Lung (tissue), 12 donors: ENCODE data around the gene TM7SF2. TPM values are rescaled to one million over a fixed set of nuclear protein-coding genes. Genes with fewer than 3 reads are reported as not detected.

Experiments used
- ATAC-seq: fragments of 200-7000 bp; cut with Tn5 transposase; one replicate; pipeline ENCODE4 v1.9.1; 2020; ENCODE audit warnings: moderate number of reproducible peaks; ENCODE audit not compliant: insufficient read depth, low FRiP score
- DNase-seq, 3 donors: peaks; one replicate each; pipeline ENCODE4 v3.0.0-alpha.2; 2013 to 2017
- H3K27ac ChIP-seq, 2 donors: one replicate each; pipeline ENCODE4 v1.5.1; 2013; ENCODE audit warnings: mild to moderate bottlenecking in 2 of 2, moderate library complexity in 2 of 2, control low read depth in 1 of 2, inconsistent platforms in 1 of 2, low read depth in 1 of 2, low read length in 1 of 2
- H3K27me3 ChIP-seq, 3 donors: one replicate each; pipeline ENCODE4 v1.5.1; 2013; ENCODE audit warnings: low read length in 2 of 3; ENCODE audit not compliant: control insufficient read depth in 3 of 3, insufficient read depth in 3 of 3
- H3K36me3 ChIP-seq, 4 donors: one replicate each; pipeline ENCODE4 v1.5.1; 2013; ENCODE audit warnings: low read length in 4 of 4, mild to moderate bottlenecking in 1 of 4, moderate library complexity in 1 of 4; ENCODE audit not compliant: control insufficient read depth in 4 of 4, insufficient read depth in 4 of 4
- H3K4me1 ChIP-seq, 5 donors: one replicate each; pipeline ENCODE4 v1.5.1; 2013; ENCODE audit warnings: low read length in 5 of 5, mild to moderate bottlenecking in 2 of 5, moderate library complexity in 1 of 5; ENCODE audit not compliant: control insufficient read depth in 5 of 5, insufficient read depth in 5 of 5
- H3K4me3 ChIP-seq: one replicate; pipeline ENCODE4 v1.5.1; 2013; ENCODE audit warnings: mild to moderate bottlenecking, control low read depth, moderate library complexity
- H3K9ac ChIP-seq, 2 donors: one replicate each; pipeline ENCODE4 v1.5.1; 2013; ENCODE audit warnings: low read length in 2 of 2, control low read depth in 1 of 2; ENCODE audit not compliant: insufficient read depth in 1 of 2
- H3K9me3 ChIP-seq, 4 donors: one replicate each; pipeline ENCODE4 v1.5.1; 2013; ENCODE audit warnings: low read length in 3 of 4, mild to moderate bottlenecking in 1 of 4, moderate library complexity in 1 of 4; ENCODE audit not compliant: control insufficient read depth in 4 of 4, insufficient read depth in 3 of 4
- WGBS, 2 donors: extraction: QIAGEN DNeasy Blood & Tissue Kit; methylation state at CpG; one replicate each; pipeline ENCODE4 v1.1.7; 2013; 5-methylcytosine and 5-hydroxymethylcytosine counted together
- polyA plus RNA-seq, 2 donors: library from polyadenylated mRNA; stranded (reverse); fragments of 200-250 nt; gene quantifications; one replicate each; pipeline ENCODE4 v1.2.1, GENCODE V29; 2013
- total RNA-seq, 2 donors: library from RNA; depleted of rRNA in 1 of 2; stranded (reverse); fragments of >200 nt in 1 of 2; gene quantifications; one replicate each; pipeline ENCODE4 v1.2.1, GENCODE V29; 2014 to 2021
- TF ChIP-seq, protein P1 (sequence below): IDR thresholded peaks from 2 replicates; pipeline ENCODE4 v1.5.1; 2012; ENCODE audit warnings: mild to moderate bottlenecking; ENCODE audit errors: control extremely low read depth, extremely low read depth
- donor health status: control.
- donor health status: control.
- donor health status: Bipolar disorder and iron deficiency.
- donor health status: healthy.
- donor health status: DM: yes; HTN: yes; CAD: no.

Gene TM7SF2
- total and polyA plus RNA-seq, 4 donors = 30.3 to 82.7 (median 54.7) TPM

DNA sequence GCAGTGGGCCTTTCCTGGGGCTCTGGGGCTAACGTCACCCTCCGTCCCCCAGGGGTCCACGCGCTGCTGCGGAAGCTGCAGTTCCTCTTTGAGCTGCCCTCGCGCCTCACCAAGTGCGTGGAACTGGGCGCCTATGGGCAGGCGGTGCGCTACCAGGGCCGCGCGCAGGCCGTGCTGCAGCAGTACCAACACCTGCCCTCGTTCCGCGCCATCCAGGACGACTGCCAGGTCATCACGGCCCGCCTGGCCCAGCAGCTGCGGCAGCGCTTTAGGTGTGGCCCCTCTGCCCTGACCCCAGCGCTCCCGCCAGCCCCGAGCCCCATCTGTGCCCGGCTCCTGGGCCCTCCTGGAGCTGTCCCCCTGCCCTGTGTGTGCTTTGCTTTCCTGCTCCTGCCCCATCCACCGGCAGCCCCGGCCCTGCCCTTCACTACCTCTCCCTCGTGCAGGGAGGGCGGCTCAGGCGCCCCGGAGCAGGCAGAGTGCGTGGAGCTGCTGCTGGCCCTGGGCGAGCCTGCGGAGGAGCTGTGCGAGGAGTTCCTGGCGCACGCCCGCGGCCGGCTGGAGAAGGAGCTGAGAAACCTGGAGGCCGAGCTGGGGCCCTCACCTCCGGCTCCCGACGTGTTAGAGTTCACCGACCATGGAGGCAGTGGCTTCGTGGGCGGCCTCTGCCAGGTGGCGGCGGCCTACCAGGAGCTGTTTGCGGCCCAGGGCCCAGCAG, 3.8 kb upstream of the TM7SF2 start:
- Histone ChIP-seq H3K27ac (no peak overlapping the region), H3K9me3 (no peaks in the 10 kb centered on the region), H3K4me1 (peaks cover 0 to 18% (median 7%) of the 10 kb centered on the region in 5 donors), H3K4me3 (no peak overlapping the region), H3K36me3 (peaks cover 6 to 31% (median 8%) of the 10 kb centered on the region in 4 donors), H3K27me3 (peaks cover 0 to 2% (median 0%) of the 10 kb centered on the region in 3 donors), H3K9ac (no peak overlapping the region)
- WGBS, 2 donors = 96 to 97% methylated on average over 50 to 52 of the region's 52 CpGs
- no peak for ATAC-seq
- no peak for DNase-seq
- TF ChIP-seq, protein P1, sequence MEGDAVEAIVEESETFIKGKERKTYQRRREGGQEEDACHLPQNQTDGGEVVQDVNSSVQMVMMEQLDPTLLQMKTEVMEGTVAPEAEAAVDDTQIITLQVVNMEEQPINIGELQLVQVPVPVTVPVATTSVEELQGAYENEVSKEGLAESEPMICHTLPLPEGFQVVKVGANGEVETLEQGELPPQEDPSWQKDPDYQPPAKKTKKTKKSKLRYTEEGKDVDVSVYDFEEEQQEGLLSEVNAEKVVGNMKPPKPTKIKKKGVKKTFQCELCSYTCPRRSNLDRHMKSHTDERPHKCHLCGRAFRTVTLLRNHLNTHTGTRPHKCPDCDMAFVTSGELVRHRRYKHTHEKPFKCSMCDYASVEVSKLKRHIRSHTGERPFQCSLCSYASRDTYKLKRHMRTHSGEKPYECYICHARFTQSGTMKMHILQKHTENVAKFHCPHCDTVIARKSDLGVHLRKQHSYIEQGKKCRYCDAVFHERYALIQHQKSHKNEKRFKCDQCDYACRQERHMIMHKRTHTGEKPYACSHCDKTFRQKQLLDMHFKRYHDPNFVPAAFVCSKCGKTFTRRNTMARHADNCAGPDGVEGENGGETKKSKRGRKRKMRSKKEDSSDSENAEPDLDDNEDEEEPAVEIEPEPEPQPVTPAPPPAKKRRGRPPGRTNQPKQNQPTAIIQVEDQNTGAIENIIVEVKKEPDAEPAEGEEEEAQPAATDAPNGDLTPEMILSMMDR = no peak

DNA sequence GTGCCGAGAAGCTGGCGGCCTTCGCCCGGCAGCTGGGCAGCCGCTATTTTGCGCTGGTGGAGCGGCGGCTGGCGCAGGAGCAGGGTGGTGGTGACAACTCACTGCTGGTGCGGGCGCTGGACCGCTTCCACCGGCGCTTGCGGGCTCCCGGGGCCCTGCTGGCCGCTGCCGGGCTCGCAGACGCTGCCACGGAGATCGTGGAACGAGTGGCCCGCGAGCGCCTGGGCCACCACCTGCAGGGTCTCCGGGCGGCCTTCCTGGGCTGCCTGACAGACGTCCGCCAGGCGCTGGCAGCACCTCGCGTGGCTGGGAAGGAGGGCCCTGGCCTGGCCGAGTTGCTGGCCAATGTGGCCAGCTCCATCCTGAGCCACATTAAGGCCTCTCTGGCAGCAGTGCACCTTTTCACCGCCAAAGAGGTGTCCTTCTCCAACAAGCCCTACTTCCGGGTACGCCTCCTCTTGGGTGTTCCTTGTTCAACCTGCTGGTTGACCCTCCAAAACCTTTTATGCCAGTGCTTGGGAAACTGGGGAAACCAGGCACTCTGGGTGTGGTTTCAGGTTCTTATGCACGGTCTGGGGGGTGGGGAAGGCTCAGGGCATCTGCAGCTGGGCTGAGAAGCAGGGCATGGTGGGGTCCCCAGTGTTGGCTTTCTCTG, 3.1 kb upstream of the TM7SF2 start:
- H3K27me3 ChIP-seq = peaks cover 0 to 3% (median 0%) of the 10 kb centered on the region in 3 donors
- TF ChIP-seq, protein P1 = no peak
- no peak overlapping the region for H3K9ac ChIP-seq
- no peak for DNase-seq
- H3K9me3 ChIP-seq = no peaks in the 10 kb centered on the region
- WGBS, 2 donors = 92 to 95% methylated on average over 37 to 38 of the region's 38 CpGs
- H3K36me3 ChIP-seq = peaks cover 4 to 31% (median 8%) of the 10 kb centered on the region in 4 donors
- H3K4me3 ChIP-seq = no peak overlapping the region
- H3K27ac ChIP-seq = no peak overlapping the region
- no peak for ATAC-seq
- H3K4me1 ChIP-seq = peaks cover 0 to 25% (median 8%) of the 10 kb centered on the region in 5 donors

DNA sequence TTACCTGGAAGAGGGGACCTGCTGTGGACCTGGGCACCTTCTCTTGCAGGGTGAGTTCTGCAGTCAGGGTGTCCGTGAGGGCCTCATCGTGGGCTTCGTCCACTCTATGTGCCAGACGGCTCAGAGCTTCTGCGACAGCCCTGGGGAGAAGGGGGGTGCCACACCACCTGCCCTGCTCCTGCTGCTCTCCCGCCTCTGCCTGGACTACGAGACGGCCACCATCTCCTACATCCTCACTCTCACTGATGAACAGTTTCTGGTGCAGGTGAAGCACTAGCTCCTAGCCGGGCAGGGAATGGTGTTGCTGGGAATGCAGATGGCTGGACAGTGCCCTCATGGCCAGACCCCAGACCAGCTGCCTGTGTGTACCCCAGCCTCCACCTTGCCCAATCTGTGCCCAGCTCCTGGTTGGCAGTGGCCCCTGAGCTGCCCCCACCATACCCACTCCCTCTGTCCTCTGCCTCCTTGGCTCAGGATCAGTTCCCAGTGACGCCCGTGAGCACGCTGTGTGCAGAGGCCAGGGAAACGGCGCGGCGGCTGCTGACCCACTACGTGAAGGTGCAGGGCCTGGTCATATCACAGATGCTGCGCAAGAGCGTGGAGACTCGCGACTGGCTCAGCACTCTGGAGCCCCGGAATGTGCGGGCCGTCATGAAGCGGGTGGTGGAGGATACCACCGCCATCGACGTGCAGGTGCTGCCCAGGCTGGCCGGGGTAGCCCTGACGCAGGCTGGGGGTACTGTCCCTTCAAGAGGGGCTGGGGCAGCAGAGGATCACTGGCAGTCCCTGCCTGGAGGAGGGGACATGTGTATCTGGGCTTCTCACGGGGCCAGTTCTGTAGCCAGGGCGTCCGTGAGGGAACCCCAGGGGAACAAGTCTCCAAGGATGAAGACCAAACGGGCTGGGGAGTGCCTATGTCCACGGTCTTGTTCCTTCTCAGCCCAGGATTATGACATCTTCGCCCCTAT, 2.2 kb upstream of the TM7SF2 start:
- Histone ChIP-seq H3K27ac (no peak overlapping the region), H3K27me3 (peaks cover 0 to 3% (median 0%) of the 10 kb centered on the region in 3 donors), H3K4me1 (peaks cover 0 to 25% (median 9%) of the 10 kb centered on the region in 5 donors), H3K9me3 (no peaks in the 10 kb centered on the region), H3K9ac (no peak overlapping the region), H3K36me3 (peaks cover 4 to 31% (median 8%) of the 10 kb centered on the region in 4 donors), H3K4me3 (no peak overlapping the region)
- TF ChIP-seq, protein P1 = no peak
- no peak for DNase-seq
- ATAC-seq = no peak
- WGBS, 2 donors = 91 to 93% methylated on average over 36 of the region's 36 CpGs
